Limb (tissue), 2 donors: Measurements from ENCODE around the gene ZBTB26.
"Not testable (repeated sequence)": the region's sequence is repeated elsewhere in the genome, so short reads cannot be mapped to it uniquely, and the experiment has no call there.

ENCODE experiments used
- DNase-seq, 2 donors: peaks; one replicate each; pipeline ENCODE4 v3.0.0-alpha.2; 2016; ENCODE audit errors: extremely low spot score in 2 of 2

The ZBTB26 gene

GRCh38 chr9:122929796-122930354, 1.4 kb downstream of the ZBTB26 start:
- no peak for DNase-seq

GRCh38 chr9:122923947-122924346, 7.4 kb downstream of the ZBTB26 start:
- no peak for DNase-seq

- DNase-seq: no peak
Measured at GRCh38 chr9:122922713-122923112, 8.6 kb downstream of the ZBTB26 start.

GRCh38 chr9:122918310-122918709, 13.0 kb downstream of the ZBTB26 start:
- DNase-seq: no peak

GRCh38 chr9:122912964-122913673, 18.2 kb downstream of the ZBTB26 start, which contains the start of gene ZBTB6:
TSS of gene ZBTB6 (minus strand) at chr9:122913323. CDS start at chr9:122912072, 1,251 bp downstream.
- DNase-seq: peak; percentile 81 to 91

- no peak for DNase-seq
Measured at GRCh38 chr9:122912671-122912963, 18.7 kb downstream of the ZBTB26 start.

GRCh38 chr9:122906122-122906521, 25.2 kb downstream of the ZBTB26 start:
- DNase-seq: not testable (repeated sequence)

- DNase-seq: peak; percentile 99
Measured at GRCh38 chr9:122904823-122905710, 26.2 kb downstream of the ZBTB26 start, which contains the start of gene RC3H2. TSS of gene RC3H2 (minus strand) at chr9:122905359. CDS start at chr9:122897509, 7,850 bp downstream.

GRCh38 chr9:122904466-122904822, 26.9 kb downstream of the ZBTB26 start:
- DNase-seq: peak in 1 of 2 donors; percentile 5

GRCh38 chr9:122900791-122901190, 30.5 kb downstream of the ZBTB26 start:
- no peak for DNase-seq

- DNase-seq: no peak
Measured at GRCh38 chr9:122897969-122898368, 33.3 kb downstream of the ZBTB26 start.

- DNase-seq: no peak
Measured at GRCh38 chr9:122888480-122888879, 42.8 kb downstream of the ZBTB26 start.

- no peak for DNase-seq
Measured at GRCh38 chr9:122883125-122883524, 48.2 kb downstream of the ZBTB26 start.

- no peak for DNase-seq
Measured at GRCh38 chr9:122879443-122879842, 51.9 kb downstream of the ZBTB26 start.

GRCh38 chr9:122875523-122875922, 55.8 kb downstream of the ZBTB26 start:
- no peak for DNase-seq

- DNase-seq: not testable (repeated sequence)
Measured at GRCh38 chr9:122867276-122867675, 64.0 kb downstream of the ZBTB26 start.

- no peak for DNase-seq
Measured at GRCh38 chr9:122866079-122866478, 65.2 kb downstream of the ZBTB26 start.
